Hepatocyte (in vitro differentiated cells): ENCODE results near the gene KRT84. TPM values are rescaled to one million over a fixed set of nuclear protein-coding genes. Genes with fewer than 3 reads are reported as not detected.

Experiments
- DNase-seq: peaks from one replicate; pipeline ENCODE4 v3.0.0-alpha.2; 2016; ENCODE audit warnings: low spot score
- H2AFZ ChIP-seq: fragments of 200-600 bp; sonication (generic); 2 replicates; pipeline ENCODE4 v1.6.0; 2016; ENCODE audit warnings: antibody characterized with exemption, mild to moderate bottlenecking
- H3K27ac ChIP-seq: fragments of 200-600 bp; sonication (generic); 2 replicates; pipeline ENCODE4 v1.5.1; 2016; ENCODE audit warnings: mild to moderate bottlenecking
- H3K27me3 ChIP-seq: fragments of 200-600 bp; sonication (generic); 2 replicates; pipeline ENCODE4 v1.6.1; 2016
- H3K36me3 ChIP-seq: fragments of 200-600 bp; sonication (generic); replicated peaks from 2 replicates; pipeline ENCODE4 v1.5.1; 2016; ENCODE audit warnings: low read depth; ENCODE audit not compliant: insufficient read depth
- H3K4me1 ChIP-seq: fragments of 200-600 bp; sonication (generic); 2 replicates; pipeline ENCODE4 v1.5.1; 2016; ENCODE audit warnings: mild to moderate bottlenecking, moderate library complexity; ENCODE audit not compliant: insufficient read depth
- H3K4me2 ChIP-seq: fragments of 200-600 bp; sonication (generic); 2 replicates; pipeline ENCODE4 v1.6.0; 2016
- H3K4me3 ChIP-seq: fragments of 200-600 bp; sonication (generic); 2 replicates; pipeline ENCODE4 v1.5.1; 2016; ENCODE audit warnings: mild to moderate bottlenecking
- H3K79me2 ChIP-seq: fragments of 200-600 bp; sonication (generic); 2 replicates; pipeline ENCODE4 v1.6.0; 2017; ENCODE audit warnings: mild to moderate bottlenecking
- H3K9me2 ChIP-seq: fragments of 200-600 bp; sonication (generic); replicated peaks from 2 replicates; pipeline ENCODE4 v1.6.0; 2017; ENCODE audit warnings: mild to moderate bottlenecking; ENCODE audit not compliant: insufficient read depth
- H3K9me3 ChIP-seq: fragments of 200-600 bp; sonication (generic); 2 replicates; pipeline ENCODE4 v1.5.1; 2016; ENCODE audit warnings: low read depth, mild to moderate bottlenecking
- H4K20me1 ChIP-seq: fragments of 200-600 bp; sonication (generic); 2 replicates; pipeline ENCODE4 v1.6.0; 2016; ENCODE audit warnings: mild to moderate bottlenecking; ENCODE audit not compliant: insufficient read depth, poor library complexity, severe bottlenecking
- CTCF ChIP-seq: fragments of 200-600 bp; sonication (generic); IDR thresholded peaks from 2 replicates; pipeline ENCODE4 v1.5.1; 2016; ENCODE audit warnings: antibody characterized with exemption, mild to moderate bottlenecking; ENCODE audit not compliant: poor library complexity
- EZH2 ChIP-seq: fragments of 200-600 bp; sonication (generic); IDR thresholded peaks from 2 replicates; pipeline ENCODE4 v1.6.1; 2016; ENCODE audit warnings: antibody characterized with exemption, mild to moderate bottlenecking, borderline replicate concordance
- EZH2phosphoT487 ChIP-seq: fragments of 200-600 bp; sonication (generic); IDR thresholded peaks from one replicate; pipeline ENCODE4 v1.6.1; 2018; ENCODE audit warnings: antibody characterized with exemption, mild to moderate bottlenecking, low read depth, moderate library complexity; ENCODE audit not compliant: unreplicated experiment, severe bottlenecking
- WGBS: methylation state at CpG from one replicate; pipeline ENCODE4 v1.1.6; 2016; ENCODE audit warnings: low lambda C conversion rate; ENCODE audit errors: missing lambda C conversion rate; 5-methylcytosine and 5-hydroxymethylcytosine counted together
- polyA plus RNA-seq: library from polyadenylated mRNA; unstranded; fragments of >200 nt; fragmentation: Nextera tagmentation; extraction: Ambion mirVana; gene quantifications from 2 replicates; pipeline ENCODE4 v1.2.1, GENCODE V29; 2016
- total RNA-seq: library from RNA; depleted of rRNA; stranded (reverse); fragments of >200 nt; gene quantifications from 2 replicates; pipeline ENCODE4 v1.2.3, GENCODE V29; 2014

The KRT84 gene
- total and polyA plus RNA-seq, 2 experiments from 2014 or later: not detected

GRCh38 chr12:52416795-52417194, 31.3 kb upstream of the KRT84 start:
- 90% methylated on average over 1 of the region's 1 CpG for WGBS
- no peak overlapping the region for H3K27ac ChIP-seq
- H3K4me2 ChIP-seq: no peak overlapping the region
- no peaks in the 10 kb centered on the region for H3K4me1 ChIP-seq
- DNase-seq: no peak
- H3K79me2 ChIP-seq: no peaks in the 10 kb centered on the region
- no peaks in the 10 kb centered on the region for H3K9me3 ChIP-seq
- H4K20me1 ChIP-seq: no peaks in the 10 kb centered on the region
- TF ChIP-seq EZH2phosphoT487: no peak
- no peak for TF ChIP-seq CTCF
- TF ChIP-seq EZH2: no peak
- no peaks in the 10 kb centered on the region for H3K36me3 ChIP-seq
- H3K27me3 ChIP-seq: no peaks in the 10 kb centered on the region
- no peaks in the 10 kb centered on the region for H3K9me2 ChIP-seq
- H2AFZ ChIP-seq: no peak overlapping the region
- H3K4me3 ChIP-seq: no peak overlapping the region

- H3K79me2 ChIP-seq: no peaks in the 10 kb centered on the region
- H3K36me3 ChIP-seq: no peaks in the 10 kb centered on the region
- H2AFZ ChIP-seq: no peak overlapping the region
- DNase-seq: peak; percentile 60
- H3K27me3 ChIP-seq: no peaks in the 10 kb centered on the region
- H3K27ac ChIP-seq: no peak overlapping the region
- no peak overlapping the region for H3K4me2 ChIP-seq
- no peaks in the 10 kb centered on the region for H4K20me1 ChIP-seq
- no peak overlapping the region for H3K4me3 ChIP-seq
- WGBS: 77% methylated on average over 10 of the region's 10 CpGs
- H3K4me1 ChIP-seq: peaks cover under 1% of the 10 kb centered on the region
- H3K9me3 ChIP-seq: no peaks in the 10 kb centered on the region
- TF ChIP-seq CTCF: no peak
- no peak for TF ChIP-seq EZH2phosphoT487
- TF ChIP-seq EZH2: no peak
- no peaks in the 10 kb centered on the region for H3K9me2 ChIP-seq
These were observed 30.7 kb upstream of the KRT84 start for GRCh38 chr12:52415870-52416750.

GRCh38 chr12:52414936-52415335, 29.5 kb upstream of the KRT84 start:
- Histone ChIP-seq H3K4me2 (no peak overlapping the region), H3K27me3 (no peaks in the 10 kb centered on the region), H3K4me1 (peaks cover 3% of the 10 kb centered on the region), H3K79me2 (no peaks in the 10 kb centered on the region), H3K36me3 (no peaks in the 10 kb centered on the region), H3K4me3 (no peak overlapping the region), H4K20me1 (no peaks in the 10 kb centered on the region), H3K27ac (no peak overlapping the region), H3K9me3 (no peaks in the 10 kb centered on the region), H2AFZ (no peak overlapping the region), H3K9me2 (no peaks in the 10 kb centered on the region)
- no peak for DNase-seq
- TF ChIP-seq EZH2phosphoT487 (no peak), EZH2 (no peak), CTCF (no peak)
- 83% methylated on average over 5 of the region's 5 CpGs for WGBS
